Loucy (cell line): Measurements from ENCODE around the gene DSCAM.

ENCODE experiments used
- H2AFZ ChIP-seq: fragments of 200-600 bp; sonication (generic); 2 replicates; pipeline ENCODE4 v1.6.0; 2016; ENCODE audit warnings: antibody characterized with exemption, mild to moderate bottlenecking, low read length, moderate library complexity
- H3F3A ChIP-seq: fragments of 200-600 bp; 2 replicates; pipeline ENCODE4 v1.6.0; 2016; ENCODE audit warnings: antibody characterized with exemption, low read depth, mild to moderate bottlenecking
- H3K27me3 ChIP-seq: fragments of 200-600 bp; sonication (generic); 2 replicates; pipeline ENCODE4 v1.6.1; 2014; ENCODE audit warnings: low read length, mild to moderate bottlenecking; ENCODE audit not compliant: insufficient read depth, poor library complexity, severe bottlenecking
- H3K36me3 ChIP-seq: fragments of 200-600 bp; sonication (generic); 2 replicates; pipeline ENCODE4 v1.6.1; 2016; ENCODE audit warnings: low read length; ENCODE audit not compliant: insufficient read depth
- H3K4me1 ChIP-seq: fragments of 200-600 bp; sonication (generic); 2 replicates; pipeline ENCODE4 v1.5.1; 2014; ENCODE audit warnings: low read length, mild to moderate bottlenecking; ENCODE audit not compliant: insufficient read depth, poor library complexity, severe bottlenecking
- H3K4me2 ChIP-seq: fragments of 200-600 bp; sonication (generic); 2 replicates; pipeline ENCODE4 v1.6.0; 2014; ENCODE audit warnings: antibody characterized with exemption, low read length, low read depth, mild to moderate bottlenecking; ENCODE audit not compliant: poor library complexity, severe bottlenecking
- H3K4me3 ChIP-seq: fragments of 200-600 bp; sonication (generic); 2 replicates; pipeline ENCODE4 v1.5.1; 2014; ENCODE audit warnings: low read length, mild to moderate bottlenecking, mixed read lengths; ENCODE audit not compliant: poor library complexity, severe bottlenecking
- H3K79me2 ChIP-seq: fragments of 200-600 bp; sonication (generic); 2 replicates; pipeline ENCODE4 v1.6.1; 2014; ENCODE audit warnings: low read length; ENCODE audit not compliant: insufficient read depth
- H3K9ac ChIP-seq: fragments of 200-600 bp; sonication (generic); 2 replicates; pipeline ENCODE4 v1.6.0; 2014; ENCODE audit warnings: mild to moderate bottlenecking, low read depth, low read length, moderate library complexity; ENCODE audit not compliant: poor library complexity, severe bottlenecking
- H3K9me2 ChIP-seq: fragments of 200-600 bp; sonication (generic); replicated peaks from 2 replicates; pipeline ENCODE4 v1.6.1; 2016; ENCODE audit warnings: low read depth, low read length, mixed read lengths
- H3K9me3 ChIP-seq: fragments of 200-600 bp; sonication (generic); 2 replicates; pipeline ENCODE4 v1.6.1; 2014; ENCODE audit warnings: mild to moderate bottlenecking, antibody characterized with exemption, low read length, low read depth; ENCODE audit not compliant: insufficient read depth
- H4K20me1 ChIP-seq: fragments of 200-600 bp; sonication (generic); 2 replicates; pipeline ENCODE4 v1.6.0; 2014; ENCODE audit warnings: antibody characterized with exemption, low read length, mild to moderate bottlenecking; ENCODE audit not compliant: insufficient read depth, poor library complexity, severe bottlenecking
- CTCF ChIP-seq: fragments of 200-600 bp; sonication (generic); conservative IDR thresholded peaks from 2 replicates; pipeline ENCODE4 v1.5.1; 2014; ENCODE audit warnings: mild to moderate bottlenecking, antibody characterized with exemption, low read length
- EZH2phosphoT487 ChIP-seq: fragments of 200-600 bp; IDR thresholded peaks from 2 replicates; pipeline ENCODE4 v1.6.1; 2018; ENCODE audit warnings: antibody characterized with exemption, mild to moderate bottlenecking, moderate library complexity, borderline replicate concordance

Gene DSCAM

GRCh38 chr21:40769231-40769630, 77.7 kb downstream of the DSCAM start:
- TF ChIP-seq EZH2phosphoT487 (no peak), CTCF (no peak)
- H3K27me3 ChIP-seq = no peaks in the 10 kb centered on the region
- no peak overlapping the region for H3K4me3 ChIP-seq

GRCh38 chr21:40768056-40768455, 78.9 kb downstream of the DSCAM start:
- no peak overlapping the region for H3K4me3 ChIP-seq
- H3K9me2 ChIP-seq = no peaks in the 10 kb centered on the region
- H4K20me1 ChIP-seq = no peaks in the 10 kb centered on the region
- H3K4me2 ChIP-seq = no peak overlapping the region
- H3K36me3 ChIP-seq = no peaks in the 10 kb centered on the region
- TF ChIP-seq CTCF (no peak), EZH2phosphoT487 (no peak)
- H3K79me2 ChIP-seq = no peaks in the 10 kb centered on the region
- H3K9ac ChIP-seq = no peak overlapping the region
- H3K27me3 ChIP-seq = no peaks in the 10 kb centered on the region
- H2AFZ ChIP-seq = no peak overlapping the region
- H3K4me1 ChIP-seq = no peaks in the 10 kb centered on the region
- H3F3A ChIP-seq = no peaks in the 10 kb centered on the region
- no peaks in the 10 kb centered on the region for H3K9me3 ChIP-seq

More at GRCh38 chr21:40769231-40769630, 77.7 kb downstream of the DSCAM start:
- H4K20me1 ChIP-seq = no peaks in the 10 kb centered on the region
- no peaks in the 10 kb centered on the region for H3K79me2 ChIP-seq
- H2AFZ ChIP-seq = no peak overlapping the region
- H3K4me1 ChIP-seq = no peaks in the 10 kb centered on the region
- H3F3A ChIP-seq = no peaks in the 10 kb centered on the region
- H3K4me2 ChIP-seq = no peak overlapping the region
- H3K9me3 ChIP-seq = no peaks in the 10 kb centered on the region
- H3K36me3 ChIP-seq = no peaks in the 10 kb centered on the region
- no peak overlapping the region for H3K9ac ChIP-seq
- H3K9me2 ChIP-seq = no peaks in the 10 kb centered on the region

- Histone ChIP-seq H3K79me2 (no peaks in the 10 kb centered on the region), H3F3A (no peaks in the 10 kb centered on the region), H3K9me3 (no peaks in the 10 kb centered on the region)
Observed at GRCh38 chr21:40766381-40766780, 80.6 kb downstream of the DSCAM start.

More at GRCh38 chr21:40766381-40766780, 80.6 kb downstream of the DSCAM start:
- TF ChIP-seq CTCF = no peak
- no peak for TF ChIP-seq EZH2phosphoT487
- Histone ChIP-seq H3K9ac (no peak overlapping the region), H3K4me2 (no peak overlapping the region), H3K9me2 (no peaks in the 10 kb centered on the region), H3K27me3 (no peaks in the 10 kb centered on the region), H3K36me3 (no peaks in the 10 kb centered on the region), H3K4me3 (no peak overlapping the region), H3K4me1 (no peaks in the 10 kb centered on the region), H4K20me1 (no peaks in the 10 kb centered on the region), H2AFZ (no peak overlapping the region)
